K562 (cell line): ENCODE measurements around the gene GADL1. TPM values are rescaled to one million over a fixed set of nuclear protein-coding genes. Genes with fewer than 3 reads are reported as not detected.

Experiments
- ATAC-seq: fragments of 200-7000 bp; cut with Tn5 transposase; 3 replicates; pipeline ENCODE4 v1.9.1; 2020; ENCODE audit warnings: moderate library complexity
- BruUV-seq: library from RNA; stranded (reverse); fragments of 400-500 nt; replicated peaks from 2 replicates; lab custom pipeline; 2021; lab: Mats Ljungman, UMichigan
- CTCF ChIA-PET: fragments of 300-600 bp; formaldehyde crosslinking; extraction: SDS; loops from one replicate; lab custom pipeline; 2021; ENCODE audit warnings: low intra/inter-chr PET ratio; lab: Yijun Ruan, JAX
- POLR2A ChIA-PET: fragments of 300-600, 350-650 bp; sonication (Branson Sonifier 250); formaldehyde crosslinking; extraction: SDS; loops from one replicate; lab custom pipeline; 2021; ENCODE audit warnings: antibody characterized with exemption, inconsistent platforms; lab: Yijun Ruan, JAX
- DNase-seq, 4 experiments: peaks; one replicate each; pipeline versions ENCODE4 v3.0.0 to v3.0.0-alpha.2; 2011 to 2018; ENCODE audit warnings: low spot score in 3 of 4, mixed read lengths in 3 of 4; ENCODE audit errors: extremely low read depth in 1 of 4
- FAIRE-seq: peaks from 2 replicates; lab custom pipeline; 2011; peaks lifted over from hg19 to GRCh38; lab: Jason Lieb, UNC
- H2AFZ ChIP-seq: 2 replicates; pipeline ENCODE4 v1.6.0; 2011; ENCODE audit warnings: low read depth, low read length, control low read depth, inconsistent platforms
- H3K27ac ChIP-seq: fragments of 200-600 bp; 3 replicates; pipeline ENCODE4 v1.8.0; 2011; ENCODE audit warnings: low read depth, mild to moderate bottlenecking, control low read depth, inconsistent platforms, low read length, moderate library complexity, mixed read lengths; ENCODE audit errors: extremely low read depth
- H3K27me3 ChIP-seq, 2 experiments: fragments of 300-600 bp in 1 of 2; 2 replicates in 1 of 2; 3 replicates in 1 of 2; pipeline versions ENCODE4 v1.6.0 to v1.8.0; 2011; ENCODE audit warnings: inconsistent platforms in 2 of 2, low read length in 2 of 2, mild to moderate bottlenecking in 1 of 2, mixed read lengths in 1 of 2, moderate library complexity in 1 of 2; ENCODE audit not compliant: control insufficient read depth in 2 of 2, insufficient read depth in 2 of 2
- H3K36me3 ChIP-seq: fragments of 300-600 bp; 3 replicates; pipeline ENCODE4 v1.8.0; 2011; ENCODE audit warnings: mild to moderate bottlenecking, low read length, inconsistent platforms; ENCODE audit not compliant: control insufficient read depth, insufficient read depth
- H3K4me1 ChIP-seq, 2 experiments: fragments of 200-600 bp in 1 of 2; replicated peaks in 1 of 2; 2 replicates in 1 of 2; 3 replicates in 1 of 2; pipeline versions ENCODE4 v1.5.1 to v1.8.0; 2011; ENCODE audit warnings: inconsistent platforms in 2 of 2, low read length in 2 of 2, mild to moderate bottlenecking in 1 of 2, mixed read lengths in 1 of 2, moderate library complexity in 1 of 2; ENCODE audit not compliant: control insufficient read depth in 2 of 2, insufficient read depth in 2 of 2
- H3K4me2 ChIP-seq: 2 replicates; pipeline ENCODE4 v1.6.1; 2011; ENCODE audit warnings: low read length, control low read depth, inconsistent platforms, mixed read lengths; ENCODE audit not compliant: insufficient read depth
- H3K4me3 ChIP-seq: fragments of 200-600 bp; sonication (generic), shearing (Covaris generic); 2 replicates; pipeline ENCODE4 v1.5.1; 2016; ENCODE audit warnings: control low read depth, inconsistent platforms
- H3K79me2 ChIP-seq: fragments of 200-600 bp; 3 replicates; pipeline ENCODE4 v1.8.0; 2011; ENCODE audit warnings: low read length, inconsistent platforms; ENCODE audit not compliant: control insufficient read depth, insufficient read depth
- H3K9ac ChIP-seq, 2 experiments: 2 replicates each; pipeline versions ENCODE4 v1.6.0 to v1.6.1; 2011; ENCODE audit warnings: low read depth in 2 of 2, low read length in 2 of 2, control low read depth in 1 of 2, inconsistent platforms in 1 of 2, mild to moderate bottlenecking in 1 of 2, mixed read lengths in 1 of 2; ENCODE audit not compliant: insufficient read depth in 1 of 2
- H3K9me1 ChIP-seq: one replicate; pipeline ENCODE4 v1.6.0; 2011; ENCODE audit warnings: inconsistent platforms, mild to moderate bottlenecking, low read length, moderate library complexity; ENCODE audit not compliant: control insufficient read depth, insufficient read depth
- H3K9me3 ChIP-seq: replicated peaks from 2 replicates; pipeline ENCODE4 v1.5.1; 2011; ENCODE audit warnings: low read depth, low read length, inconsistent platforms; ENCODE audit not compliant: control insufficient read depth, insufficient read depth
- H4K20me1 ChIP-seq: replicated peaks from 2 replicates; pipeline ENCODE4 v1.6.1; 2011; ENCODE audit warnings: low read length, inconsistent platforms, mixed read lengths; ENCODE audit not compliant: control insufficient read depth, insufficient read depth
- PHB ChIP-seq: fragments of 250-450 bp; sonication (Bioruptor Pico); IDR thresholded peaks from 2 replicates; pipeline ENCODE4 v1.5.0; 2021
- PHTF2 ChIP-seq: fragments of 250-450 bp; sonication (Bioruptor Pico); IDR thresholded peaks from 2 replicates; pipeline ENCODE4 v1.5.0; 2021; ENCODE audit warnings: mild to moderate bottlenecking
- SAFB ChIP-seq: fragments of 200-400 bp; formaldehyde crosslinking; IDR thresholded peaks from 2 replicates; pipeline ENCODE4 v1.6.1; 2017; ENCODE audit warnings: low read depth, low read length, borderline replicate concordance
- SAP30 ChIP-seq: fragments of 200-600 bp; sonication (generic); IDR thresholded peaks from 2 replicates; pipeline ENCODE4 v1.6.1; 2012; ENCODE audit warnings: borderline replicate concordance, low read depth, mild to moderate bottlenecking, moderate library complexity, low read length, control low read depth, inconsistent platforms; ENCODE audit not compliant: insufficient read depth, poor library complexity, severe bottlenecking
- TAF15 ChIP-seq: fragments of 200-400 bp; formaldehyde crosslinking; IDR thresholded peaks from 2 replicates; pipeline ENCODE4 v1.6.1; 2017; ENCODE audit warnings: mild to moderate bottlenecking, low read depth, low read length, moderate library complexity
- ZKSCAN3 ChIP-seq: fragments of 250-450 bp; sonication (Bioruptor Pico); IDR thresholded peaks from 2 replicates; pipeline ENCODE4 v1.4.0; 2020
- ZNF274 ChIP-seq: IDR thresholded peaks from 2 replicates; pipeline ENCODE4 v1.6.1; 2011; ENCODE audit warnings: low read depth, mild to moderate bottlenecking, low read length, moderate library complexity, borderline replicate concordance
- WGBS: fragments of 100-300 bp; shearing (Covaris generic); methylation state at CpG from one replicate; pipeline ENCODE4 v1.1.6; 2016; ENCODE audit warnings: low coverage, mixed read lengths; ENCODE audit not compliant: insufficient coverage; ENCODE audit errors: missing lambda C conversion rate; 5-methylcytosine and 5-hydroxymethylcytosine counted together
- in situ Hi-C: fragments of 300-500 bp; cut with MboI; formaldehyde crosslinking; loops from 4 replicates; pipeline ENCODE4 v1.15.0; 2018; ENCODE audit warnings: inconsistent platforms, mixed read lengths
- intact Hi-C: fragments of 100-400 bp; cut with micrococcal nuclease; formaldehyde crosslinking; loops from 2 replicates; pipeline ENCODE4 v1.14.2; 2022
- polyA plus RNA-seq, 8 experiments: library from polyadenylated mRNA; depleted of rRNA in 4 of 8; stranded (reverse) in 5 of 8; unstranded in 3 of 8; fragments of >200 nt; fragmentation: Nextera tagmentation in 2 of 8; fragmentation: Illumina TruSeq in 1 of 8; extraction: Ambion mirVana in 2 of 8; extraction: Trizol in 1 of 8; gene quantifications; 2 replicates each; pipeline versions ENCODE4 v1.2.1 to v1.2.3, GENCODE V29; 2011 to 2014; ENCODE audit warnings: inconsistent platforms in 1 of 8, missing spikeins in 1 of 8
- total RNA-seq, 7 experiments: library from RNA; depleted of rRNA in 6 of 7; stranded (reverse); fragments of >200 nt in 6 of 7; fragmentation: Illumina TruSeq in 2 of 7; extraction: Trizol in 2 of 7; gene quantifications; 2 replicates each; pipeline versions ENCODE4 v1.2.1 to v1.2.3, GENCODE V29; 2011 to 2021; ENCODE audit warnings: low replicate concordance in 1 of 7
- TF ChIP-seq, protein P1 (sequence below): fragments of 250-450 bp; sonication (Bioruptor Pico); IDR thresholded peaks from 2 replicates; pipeline ENCODE4 v1.5.0; 2022; ENCODE audit warnings: mild to moderate bottlenecking
- TF ChIP-seq, protein P2 (sequence below), 2 experiments: fragments of 450-650 bp; formaldehyde crosslinking in 1 of 2; IDR thresholded peaks; 2 replicates each; pipeline versions ENCODE4 v1.4.0 to v1.6.1; 2014 to 2020; ENCODE audit warnings: mild to moderate bottlenecking in 2 of 2, borderline replicate concordance in 1 of 2, low read depth in 1 of 2

Gene GADL1
- total and polyA plus RNA-seq, 9 of the 15 experiments (the other 6 are each of a cell fraction or from before 2014, with no cell fraction given) = 0.07 TPM; not detected in 8

DNA sequence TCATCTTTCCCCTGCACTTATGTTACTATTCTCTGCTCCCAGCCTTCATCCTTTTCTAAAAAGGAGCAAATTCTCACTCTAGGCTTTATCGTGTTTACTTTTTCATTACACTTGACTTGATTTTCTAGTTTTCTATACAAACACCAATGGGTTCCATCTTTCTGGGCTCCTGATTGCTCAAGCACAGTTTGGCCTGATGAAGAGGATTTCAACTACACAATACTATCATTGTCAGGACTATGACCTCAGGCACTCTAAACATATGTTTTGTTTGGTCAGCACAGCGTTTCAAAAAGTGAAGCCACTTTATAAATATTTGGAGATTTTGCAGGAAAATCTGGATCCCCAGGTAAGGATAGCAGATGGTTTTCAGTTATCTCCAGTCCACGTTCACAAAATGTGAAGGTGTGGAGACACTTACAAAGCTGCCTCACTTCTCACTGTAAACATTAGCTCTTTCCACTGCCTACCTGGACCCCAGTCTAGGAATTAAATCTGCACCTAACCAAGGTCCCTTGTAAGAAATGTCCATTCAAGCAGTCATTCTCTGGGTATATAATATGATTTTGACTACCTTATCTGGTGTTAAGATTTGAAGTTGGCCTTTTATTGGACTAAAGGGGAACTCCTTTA lies 201.8 kb downstream of the GADL1 start (continued):
- TF ChIP-seq, protein P1, sequence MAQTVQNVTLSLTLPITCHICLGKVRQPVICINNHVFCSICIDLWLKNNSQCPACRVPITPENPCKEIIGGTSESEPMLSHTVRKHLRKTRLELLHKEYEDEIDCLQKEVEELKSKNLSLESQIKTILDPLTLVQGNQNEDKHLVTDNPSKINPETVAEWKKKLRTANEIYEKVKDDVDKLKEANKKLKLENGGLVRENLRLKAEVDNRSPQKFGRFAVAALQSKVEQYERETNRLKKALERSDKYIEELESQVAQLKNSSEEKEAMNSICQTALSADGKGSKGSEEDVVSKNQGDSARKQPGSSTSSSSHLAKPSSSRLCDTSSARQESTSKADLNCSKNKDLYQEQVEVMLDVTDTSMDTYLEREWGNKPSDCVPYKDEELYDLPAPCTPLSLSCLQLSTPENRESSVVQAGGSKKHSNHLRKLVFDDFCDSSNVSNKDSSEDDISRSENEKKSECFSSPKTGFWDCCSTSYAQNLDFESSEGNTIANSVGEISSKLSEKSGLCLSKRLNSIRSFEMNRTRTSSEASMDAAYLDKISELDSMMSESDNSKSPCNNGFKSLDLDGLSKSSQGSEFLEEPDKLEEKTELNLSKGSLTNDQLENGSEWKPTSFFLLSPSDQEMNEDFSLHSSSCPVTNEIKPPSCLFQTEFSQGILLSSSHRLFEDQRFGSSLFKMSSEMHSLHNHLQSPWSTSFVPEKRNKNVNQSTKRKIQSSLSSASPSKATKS (CRISPR knock-in tag) = no peak
- TF ChIP-seq PHTF2 (CRISPR knock-in tag) = no peak
- TF ChIP-seq, all 486 proteins: peak for 0

DNA sequence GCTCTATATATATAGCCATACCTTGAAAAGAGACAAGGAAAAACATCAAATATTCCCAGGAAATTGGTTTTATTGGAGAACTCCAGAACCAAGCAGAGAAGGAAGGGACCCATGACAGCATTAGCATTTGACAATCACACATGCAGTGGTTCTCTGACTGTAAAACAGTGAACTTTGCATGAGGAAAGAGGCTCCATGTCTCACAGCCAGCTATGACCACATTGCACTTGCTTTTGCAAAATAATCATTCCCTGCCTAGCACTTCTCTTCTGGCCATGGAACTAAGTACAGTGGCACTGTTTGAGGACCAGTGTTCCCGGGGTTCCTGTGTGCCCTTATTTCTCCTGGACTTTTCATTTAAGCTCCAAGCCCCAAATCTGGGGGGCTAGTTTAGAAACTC lies 202.5 kb downstream of the GADL1 start:
- intact Hi-C loops = loop anchor here (5.0 kb wide), 1 partner anchor 680 kb away; no protein-coding TSS in a partner anchor
- no peak overlapping the region for H3K27ac ChIP-seq
- no peak overlapping the region for H2AFZ ChIP-seq
- no peak overlapping the region for H3K4me2 ChIP-seq
- no peaks in the 10 kb centered on the region for H4K20me1 ChIP-seq
- FAIRE-seq (no peak), ATAC-seq (no peak), DNase-seq (no peak)
- H3K36me3 ChIP-seq = no peaks in the 10 kb centered on the region
- H3K9me1 ChIP-seq = no peaks in the 10 kb centered on the region
- H3K27me3 ChIP-seq = no peaks in the 10 kb centered on the region
- POLR2A ChIA-PET = no interaction called here
- no peaks in the 10 kb centered on the region for H3K79me2 ChIP-seq
- 0% methylated on average over 1 of the region's 1 CpG for WGBS
- BruUV-seq = no TSS peak
- no peaks in the 10 kb centered on the region for H3K4me1 ChIP-seq
- in situ Hi-C loops = no loop called here
- H3K4me3 ChIP-seq = no peak overlapping the region
- H3K9ac ChIP-seq = no peak overlapping the region
- H3K9me3 ChIP-seq = no peaks in the 10 kb centered on the region
- CTCF ChIA-PET = no interaction called here
- no peak for TF ChIP-seq PHB (CRISPR knock-in tag)
- no peak for TF ChIP-seq SAP30
- TF ChIP-seq ZNF274 = no peak
- TF ChIP-seq TAF15 = no peak
- TF ChIP-seq, protein P2, sequence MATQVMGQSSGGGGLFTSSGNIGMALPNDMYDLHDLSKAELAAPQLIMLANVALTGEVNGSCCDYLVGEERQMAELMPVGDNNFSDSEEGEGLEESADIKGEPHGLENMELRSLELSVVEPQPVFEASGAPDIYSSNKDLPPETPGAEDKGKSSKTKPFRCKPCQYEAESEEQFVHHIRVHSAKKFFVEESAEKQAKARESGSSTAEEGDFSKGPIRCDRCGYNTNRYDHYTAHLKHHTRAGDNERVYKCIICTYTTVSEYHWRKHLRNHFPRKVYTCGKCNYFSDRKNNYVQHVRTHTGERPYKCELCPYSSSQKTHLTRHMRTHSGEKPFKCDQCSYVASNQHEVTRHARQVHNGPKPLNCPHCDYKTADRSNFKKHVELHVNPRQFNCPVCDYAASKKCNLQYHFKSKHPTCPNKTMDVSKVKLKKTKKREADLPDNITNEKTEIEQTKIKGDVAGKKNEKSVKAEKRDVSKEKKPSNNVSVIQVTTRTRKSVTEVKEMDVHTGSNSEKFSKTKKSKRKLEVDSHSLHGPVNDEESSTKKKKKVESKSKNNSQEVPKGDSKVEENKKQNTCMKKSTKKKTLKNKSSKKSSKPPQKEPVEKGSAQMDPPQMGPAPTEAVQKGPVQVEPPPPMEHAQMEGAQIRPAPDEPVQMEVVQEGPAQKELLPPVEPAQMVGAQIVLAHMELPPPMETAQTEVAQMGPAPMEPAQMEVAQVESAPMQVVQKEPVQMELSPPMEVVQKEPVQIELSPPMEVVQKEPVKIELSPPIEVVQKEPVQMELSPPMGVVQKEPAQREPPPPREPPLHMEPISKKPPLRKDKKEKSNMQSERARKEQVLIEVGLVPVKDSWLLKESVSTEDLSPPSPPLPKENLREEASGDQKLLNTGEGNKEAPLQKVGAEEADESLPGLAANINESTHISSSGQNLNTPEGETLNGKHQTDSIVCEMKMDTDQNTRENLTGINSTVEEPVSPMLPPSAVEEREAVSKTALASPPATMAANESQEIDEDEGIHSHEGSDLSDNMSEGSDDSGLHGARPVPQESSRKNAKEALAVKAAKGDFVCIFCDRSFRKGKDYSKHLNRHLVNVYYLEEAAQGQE (IDR thresholded peaks at IDR 0.05; ENCODE audit: borderline replicate concordance) = no peak
- TF ChIP-seq, protein P2 (CRISPR knock-in tag; IDR thresholded peaks at IDR 0.05; ENCODE audit: low read depth) = no peak
- TF ChIP-seq ZKSCAN3 (CRISPR knock-in tag) = no peak
- TF ChIP-seq SAFB = no peak
